ENCODE data around the gene CAMTA1. TPM values are rescaled to one million over a fixed set of nuclear protein-coding genes. Genes with fewer than 3 reads are reported as not detected.

CAMTA1 gene
- total RNA-seq, 4 donors from 2014 or later, result 57.4 to 88.3 (median 62.1) TPM

- H3K4me1 ChIP-seq, result peaks cover 0 to 2% (median 0%) of the 10 kb centered on the region in 4 donors
- no peaks in the 10 kb centered on the region for H3K9me3 ChIP-seq
- H3K4me3 ChIP-seq, result no peak overlapping the region
- DNase-seq, result peak in 1 of 3 donors; percentile 10
- H3K27ac ChIP-seq, result no peak overlapping the region
- no peaks in the 10 kb centered on the region for H3K27me3 ChIP-seq
- TF ChIP-seq POLR2A (IDR thresholded peaks at IDR 0.05), result no peak
- TF ChIP-seq CTCF (IDR thresholded peaks at IDR 0.05), result no peak
- no peaks in the 10 kb centered on the region for H3K36me3 ChIP-seq
Measured at GRCh38 chr1:7528386-7529198, 743.3 kb downstream of the CAMTA1 start.

- H3K9me3 ChIP-seq, result no peaks in the 10 kb centered on the region
- peaks cover 0 to 13% (median 0%) of the 10 kb centered on the region in 4 donors for H3K4me1 ChIP-seq
- H3K27me3 ChIP-seq, result no peaks in the 10 kb centered on the region
- peak in 1 of 3 donors; percentile 14 for DNase-seq
- no peak overlapping the region for H3K4me3 ChIP-seq
- H3K36me3 ChIP-seq, result no peaks in the 10 kb centered on the region
- no peak overlapping the region for H3K27ac ChIP-seq
- TF ChIP-seq CTCF (IDR thresholded peaks at IDR 0.05) (no peak), POLR2A (IDR thresholded peaks at IDR 0.05) (no peak)
Measured at GRCh38 chr1:7529917-7530316, 744.7 kb downstream of the CAMTA1 start.

GRCh38 chr1:7531562-7532340 lies 746.5 kb downstream of the CAMTA1 start:
- DNase-seq, result peak in 1 of 3 donors; percentile 24

GRCh38 chr1:7533006-7533405 lies 747.8 kb downstream of the CAMTA1 start:
- H3K4me1 ChIP-seq, result peaks cover 0 to 13% (median 0%) of the 10 kb centered on the region in 4 donors
- H3K27me3 ChIP-seq, result no peaks in the 10 kb centered on the region
- H3K27ac ChIP-seq, result no peak overlapping the region
- H3K9me3 ChIP-seq, result no peaks in the 10 kb centered on the region
- H3K36me3 ChIP-seq, result no peaks in the 10 kb centered on the region
- no peak overlapping the region for H3K4me3 ChIP-seq
- peak in 1 of 3 donors; percentile 16 for DNase-seq
- TF ChIP-seq CTCF (IDR thresholded peaks at IDR 0.05) (no peak), POLR2A (IDR thresholded peaks at IDR 0.05) (no peak)

More at GRCh38 chr1:7531562-7532340, 746.5 kb downstream of the CAMTA1 start:
- no peak overlapping the region for H3K27ac ChIP-seq
- no peaks in the 10 kb centered on the region for H3K36me3 ChIP-seq
- H3K4me1 ChIP-seq, result peaks cover 0 to 13% (median 0%) of the 10 kb centered on the region in 4 donors
- H3K9me3 ChIP-seq, result no peaks in the 10 kb centered on the region
- H3K4me3 ChIP-seq, result no peak overlapping the region
- no peaks in the 10 kb centered on the region for H3K27me3 ChIP-seq
- TF ChIP-seq CTCF (IDR thresholded peaks at IDR 0.05) (no peak), POLR2A (IDR thresholded peaks at IDR 0.05) (no peak)

GRCh38 chr1:7534061-7534825 lies 749.0 kb downstream of the CAMTA1 start:
- H3K4me1 ChIP-seq, result peaks cover 0 to 13% (median 0%) of the 10 kb centered on the region in 4 donors
- DNase-seq, result peak in 1 of 3 donors; percentile 33
- H3K27me3 ChIP-seq, result no peaks in the 10 kb centered on the region

More at GRCh38 chr1:7534061-7534825, 749.0 kb downstream of the CAMTA1 start:
- TF ChIP-seq CTCF (IDR thresholded peaks at IDR 0.05) (no peak), POLR2A (IDR thresholded peaks at IDR 0.05) (no peak)
- Histone ChIP-seq H3K27ac (no peak overlapping the region), H3K9me3 (no peaks in the 10 kb centered on the region), H3K36me3 (no peaks in the 10 kb centered on the region), H3K4me3 (no peak overlapping the region)
